Dedifferentiated amniotic fluid mesenchymal stem cell (primary cell): ENCODE data around the gene VPS16.

Source experiments
- DNase-seq: peaks from one replicate; pipeline ENCODE4 v3.0.0-alpha.2; 2016; ENCODE audit errors: extremely low spot score

VPS16 gene

DNA sequence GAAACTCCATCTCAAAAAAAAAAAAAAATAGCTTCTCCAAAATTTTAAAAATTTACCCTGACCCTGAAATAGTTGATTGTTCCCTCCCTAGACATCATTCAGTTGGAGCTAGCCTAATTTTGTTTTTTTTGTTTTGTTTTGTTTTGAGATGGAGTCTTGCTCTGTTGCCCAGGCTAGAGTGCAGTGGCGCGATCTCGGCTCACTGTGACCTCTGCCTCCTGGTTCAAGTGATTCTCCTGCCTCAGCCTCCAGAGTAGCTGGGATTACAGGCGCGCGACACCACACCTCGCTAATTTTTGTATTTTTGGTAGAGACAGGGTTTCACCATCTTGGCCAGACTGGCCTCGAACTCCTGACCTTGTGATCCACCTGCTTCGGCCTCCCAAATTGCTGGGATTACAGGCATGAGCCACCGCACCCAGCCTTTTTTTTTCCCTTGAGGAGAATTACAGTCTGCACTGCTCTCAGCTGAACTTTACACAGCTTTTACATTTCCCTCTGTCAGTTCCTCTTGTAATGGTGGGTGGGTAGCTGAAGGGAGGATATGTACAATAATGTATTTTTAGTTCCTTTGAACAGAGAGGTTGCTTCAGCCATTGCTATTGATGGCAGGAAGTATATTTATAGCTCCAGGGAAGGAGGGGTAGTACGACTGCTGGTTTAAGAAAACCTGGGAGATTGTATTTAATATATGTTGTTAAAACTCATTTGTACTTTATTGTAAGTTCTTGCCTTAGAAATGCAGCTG lies 60.5 kb downstream of the VPS16 start:
- DNase-seq, result no peak

- no peak for DNase-seq
Observed at GRCh38 chr20:2902291-2902690, 61.7 kb downstream of the VPS16 start.

DNA sequence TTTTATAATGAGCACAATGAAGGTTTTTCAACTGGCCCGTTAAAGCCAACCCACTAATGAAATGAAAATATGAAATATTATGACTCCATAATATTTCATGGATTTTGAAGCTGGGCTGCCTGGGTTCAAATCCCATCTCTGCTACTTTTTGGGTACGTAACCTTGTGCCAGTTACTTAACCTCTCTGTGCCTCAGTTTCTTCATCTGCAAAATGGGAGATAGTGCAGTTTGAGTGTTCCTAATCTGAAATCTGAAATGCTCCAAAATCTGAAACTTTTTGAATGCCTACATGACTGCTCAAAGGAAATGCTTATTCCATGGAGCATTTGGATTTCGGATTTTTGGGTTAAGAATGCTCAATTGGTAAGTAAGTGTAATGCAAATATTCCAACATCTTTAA lies 62.3 kb downstream of the VPS16 start:
- DNase-seq, result no peak

- DNase-seq, result no peak
Observed at GRCh38 chr20:2903686-2904085, 63.1 kb downstream of the VPS16 start.

DNA sequence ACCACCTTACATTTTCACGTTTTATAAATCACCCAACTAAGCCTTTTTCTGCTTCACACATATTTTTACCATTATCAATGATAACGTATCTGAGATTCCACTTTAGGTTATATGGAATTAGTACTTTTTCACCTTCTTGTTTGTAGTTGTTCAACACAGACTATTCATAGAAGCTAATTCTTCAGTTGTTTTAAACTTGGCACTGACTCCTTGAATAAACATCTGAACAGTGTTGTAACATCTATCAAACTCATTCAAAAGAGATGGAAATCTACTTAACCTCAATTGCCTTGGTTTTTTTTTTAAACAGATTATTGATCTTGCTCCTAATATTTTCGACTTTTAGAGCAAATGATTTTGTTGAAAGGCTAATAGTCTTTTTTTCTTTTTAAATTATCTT lies 67.0 kb downstream of the VPS16 start:
- DNase-seq, result no peak

DNA sequence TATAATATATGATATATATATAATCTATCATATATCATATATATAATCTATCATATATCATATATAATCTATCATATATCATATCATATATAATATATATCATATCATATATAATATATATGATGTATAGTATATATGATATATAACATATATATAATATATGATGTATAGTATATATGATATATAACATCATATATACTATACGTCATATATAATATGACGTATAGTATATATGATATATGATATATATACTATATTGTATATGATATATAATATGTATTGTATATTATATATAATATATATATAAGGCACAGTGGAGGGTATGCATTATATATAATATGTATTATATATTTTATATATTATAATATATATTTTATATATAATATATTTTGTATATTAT lies 69.4 kb downstream of the VPS16 start:
- DNase-seq, result no peak

DNA sequence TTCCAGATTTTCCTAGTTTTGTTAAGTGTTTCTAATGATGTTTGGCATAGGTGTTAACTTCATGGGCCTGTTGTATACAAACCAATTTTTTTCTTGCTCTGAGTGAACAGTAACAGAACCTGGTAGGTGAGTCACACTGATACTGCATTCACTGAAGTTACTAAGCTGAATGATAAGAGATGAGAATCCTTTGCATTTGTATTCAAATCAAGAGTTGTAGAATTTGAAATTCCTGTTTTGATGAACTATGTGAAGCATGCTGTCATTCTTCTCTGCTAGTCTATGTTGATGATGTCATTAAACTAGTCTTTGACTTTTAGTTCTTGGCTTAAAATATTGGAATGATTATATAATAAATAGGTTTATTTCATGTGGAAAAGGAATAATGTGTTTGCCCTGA lies 70.7 kb downstream of the VPS16 start:
- DNase-seq, result no peak

GRCh38 chr20:2914160-2914559 lies 73.6 kb downstream of the VPS16 start:
- no peak for DNase-seq
